Activated CD4-positive, alpha-beta T cell treated with anti-CD3 and anti-CD28 coated beads, Interleukin-2, amount 10 ng/mL, durations not matched to agents 7 days and 5 days (primary cell): Measurements from ENCODE around the gene CRABP1. TPM values are rescaled to one million over a fixed set of nuclear protein-coding genes. Genes with fewer than 3 reads are reported as not detected.

Source experiments
- CTCF ChIA-PET: fragments of 350-600 bp; sonication (Branson Sonifier 250); formaldehyde crosslinking; loops from one replicate; lab custom pipeline; 2021; ENCODE audit warnings: antibody characterized with exemption; lab: Charles Lee
- POLR2A ChIA-PET: fragments of 350-600 bp; sonication (Branson Sonifier 250); formaldehyde crosslinking; loops from one replicate; lab custom pipeline; 2021; ENCODE audit warnings: antibody characterized with exemption; lab: Charles Lee
- DNase-seq: peaks from one replicate; pipeline ENCODE4 v3.0.0-alpha.2; 2020
- H3K27ac Mint-ChIP-seq: one replicate; pipeline ENCODE4 v1.8.0; 2021; ENCODE audit warnings: mild to moderate bottlenecking, moderate library complexity, mixed read lengths
- H3K27me3 Mint-ChIP-seq: one replicate; pipeline ENCODE4 v1.8.0; 2021; ENCODE audit warnings: mixed read lengths
- H3K36me3 Mint-ChIP-seq: one replicate; pipeline ENCODE4 v1.8.0; 2021; ENCODE audit warnings: low read depth, mixed read lengths
- H3K4me1 Mint-ChIP-seq: one replicate; pipeline ENCODE4 v1.8.0; 2021; ENCODE audit warnings: mixed read lengths
- H3K4me3 Mint-ChIP-seq: one replicate; pipeline ENCODE4 v1.8.0; 2021; ENCODE audit warnings: mild to moderate bottlenecking, moderate library complexity, mixed read lengths
- H3K9me3 Mint-ChIP-seq: one replicate; pipeline ENCODE4 v1.8.0; 2021; ENCODE audit warnings: mixed read lengths
- total RNA-seq, 2 experiments: library from RNA; stranded (reverse); gene quantifications; one replicate each; pipeline ENCODE4 v1.2.3, GENCODE V29; 2021

The CRABP1 gene
- not detected for total RNA-seq

GRCh38 chr15:78340231-78341056, at the start of gene CRABP1:
TSS of gene CRABP1 (plus strand) at chr15:78340353. CDS start at chr15:78340429, 76 bp downstream.
- H3K36me3 Mint-ChIP-seq, result no peaks in the 10 kb centered on the region
- DNase-seq, result no peak
- POLR2A ChIA-PET, result no interaction called here
- peaks cover 2% of the 10 kb centered on the region for H3K4me1 Mint-ChIP-seq
- no peaks in the 10 kb centered on the region for H3K9me3 Mint-ChIP-seq
- H3K4me3 Mint-ChIP-seq, result no peak within 1 kb of the TSS
- H3K27me3 Mint-ChIP-seq, result peaks cover 58% of the 10 kb centered on the region
- CTCF ChIA-PET, result no interaction called here
- no peak within 1 kb of the TSS for H3K27ac Mint-ChIP-seq

GRCh38 chr15:78291052-78291451, 49.1 kb upstream of the CRABP1 start:
- no peaks in the 10 kb centered on the region for H3K27me3 Mint-ChIP-seq
- no peaks in the 10 kb centered on the region for H3K9me3 Mint-ChIP-seq
- H3K27ac Mint-ChIP-seq, result no peak overlapping the region
- ChIA-PET POLR2A (interaction anchor here (0.7 kb wide), 1 partner anchor 25 kb away, joined by 5 read pairs; no protein-coding TSS in a partner anchor), CTCF (interaction anchor here (1.3 kb wide), 1 partner anchor 8 kb away, joined by 4 read pairs; the partner anchor contains the start of gene SKIC8)
- no peaks in the 10 kb centered on the region for H3K4me1 Mint-ChIP-seq
- no peak for DNase-seq
- H3K4me3 Mint-ChIP-seq, result no peak overlapping the region
- peaks cover 24% of the 10 kb centered on the region for H3K36me3 Mint-ChIP-seq

- no peaks in the 10 kb centered on the region for H3K27me3 Mint-ChIP-seq
- H3K9me3 Mint-ChIP-seq, result no peaks in the 10 kb centered on the region
- no peak overlapping the region for H3K27ac Mint-ChIP-seq
- ChIA-PET CTCF (interaction anchor here (1.3 kb wide), 1 partner anchor 8 kb away, joined by 4 read pairs; the partner anchor contains the start of gene SKIC8), POLR2A (no interaction called here)
- H3K4me1 Mint-ChIP-seq, result no peaks in the 10 kb centered on the region
- no peak overlapping the region for H3K4me3 Mint-ChIP-seq
- no peak for DNase-seq
- peaks cover 17% of the 10 kb centered on the region for H3K36me3 Mint-ChIP-seq
These were observed 48.5 kb upstream of the CRABP1 start for GRCh38 chr15:78291698-78292097.

- ChIA-PET POLR2A (no interaction called here), CTCF (interaction anchor here (1.0 kb wide), 1 partner anchor 28 kb away, joined by 3 read pairs; the partner anchor contains the start of gene DNAJA4)
- Mint-ChIP-seq H3K4me3 (no peak overlapping the region), H3K9me3 (no peaks in the 10 kb centered on the region), H3K4me1 (peaks cover 2% of the 10 kb centered on the region), H3K36me3 (peaks cover 16% of the 10 kb centered on the region), H3K27me3 (no peaks in the 10 kb centered on the region), H3K27ac (no peak overlapping the region)
- DNase-seq, result no peak
These were observed 47.9 kb upstream of the CRABP1 start for GRCh38 chr15:78292219-78292618.

GRCh38 chr15:78299101-78299930, 40.8 kb upstream of the CRABP1 start, which contains the start of gene SKIC8:
TSS of gene SKIC8 (minus strand) at chr15:78299609. CDS start at chr15:78295686, 3,923 bp downstream.
- Mint-ChIP-seq H3K27me3 (peaks cover 3% of the 10 kb centered on the region), H3K27ac (peak within 1 kb of the TSS; percentile 98), H3K36me3 (peaks cover 4% of the 10 kb centered on the region), H3K4me1 (peaks cover 27% of the 10 kb centered on the region), H3K4me3 (peak within 1 kb of the TSS; percentile 99), H3K9me3 (no peaks in the 10 kb centered on the region)
- ChIA-PET CTCF (interaction anchor here (0.7 to 3.0 kb wide), 10 partner anchors 8 to 330 kb away, joined by 3 to 16 read pairs (median 4); partner anchors contain the start of gene DNAJA4), POLR2A (interaction anchor here (0.6 to 1.0 kb wide), 5 partner anchors 20 to 241 kb away, joined by 3 to 4 read pairs (median 3); partner anchors contain the start of genes DNAJA4 and PSMA4)
- peak; percentile 91 for DNase-seq

- H3K27me3 Mint-ChIP-seq, result peaks cover 3% of the 10 kb centered on the region
- no peaks in the 10 kb centered on the region for H3K36me3 Mint-ChIP-seq
- H3K4me3 Mint-ChIP-seq, result no peak overlapping the region
- POLR2A ChIA-PET, result interaction anchor here (0.9 kb wide), 1 partner anchor 35 kb away, joined by 3 read pairs; no protein-coding TSS in a partner anchor
- CTCF ChIA-PET, result no interaction called here
- no peaks in the 10 kb centered on the region for H3K9me3 Mint-ChIP-seq
- H3K27ac Mint-ChIP-seq, result peak overlapping the region; percentile 14
- DNase-seq, result no peak
- peaks cover 27% of the 10 kb centered on the region for H3K4me1 Mint-ChIP-seq
These were observed 38.8 kb upstream of the CRABP1 start for GRCh38 chr15:78301326-78301725.

GRCh38 chr15:78301828-78302227, 38.3 kb upstream of the CRABP1 start:
- H3K36me3 Mint-ChIP-seq, result no peaks in the 10 kb centered on the region
- H3K9me3 Mint-ChIP-seq, result no peaks in the 10 kb centered on the region
- H3K4me1 Mint-ChIP-seq, result peaks cover 26% of the 10 kb centered on the region
- no peak overlapping the region for H3K27ac Mint-ChIP-seq
- ChIA-PET POLR2A (interaction anchor here (0.9 kb wide), 1 partner anchor 36 kb away, joined by 3 read pairs; no protein-coding TSS in a partner anchor), CTCF (no interaction called here)
- peaks cover 5% of the 10 kb centered on the region for H3K27me3 Mint-ChIP-seq
- H3K4me3 Mint-ChIP-seq, result no peak overlapping the region
- no peak for DNase-seq

- Mint-ChIP-seq H3K36me3 (no peaks in the 10 kb centered on the region), H3K27ac (no peak overlapping the region), H3K9me3 (no peaks in the 10 kb centered on the region), H3K4me1 (peaks cover 22% of the 10 kb centered on the region), H3K4me3 (no peak overlapping the region), H3K27me3 (peaks cover 8% of the 10 kb centered on the region)
- CTCF ChIA-PET, result no interaction called here
- DNase-seq, result no peak
- POLR2A ChIA-PET, result no interaction called here
These were observed 37.4 kb upstream of the CRABP1 start for GRCh38 chr15:78302579-78303312.

GRCh38 chr15:78304216-78305066, 35.7 kb upstream of the CRABP1 start:
- H3K9me3 Mint-ChIP-seq, result no peaks in the 10 kb centered on the region
- DNase-seq, result no peak
- H3K36me3 Mint-ChIP-seq, result no peaks in the 10 kb centered on the region
- peaks cover 7% of the 10 kb centered on the region for H3K4me1 Mint-ChIP-seq
- ChIA-PET CTCF (no interaction called here), POLR2A (no interaction called here)
- peaks cover 12% of the 10 kb centered on the region for H3K27me3 Mint-ChIP-seq
- no peak overlapping the region for H3K27ac Mint-ChIP-seq
- no peak overlapping the region for H3K4me3 Mint-ChIP-seq

- CTCF ChIA-PET, result no interaction called here
- H3K4me3 Mint-ChIP-seq, result no peak overlapping the region
- POLR2A ChIA-PET, result no interaction called here
- peaks cover 12% of the 10 kb centered on the region for H3K27me3 Mint-ChIP-seq
- H3K9me3 Mint-ChIP-seq, result no peaks in the 10 kb centered on the region
- peaks cover 1% of the 10 kb centered on the region for H3K4me1 Mint-ChIP-seq
- DNase-seq, result no peak
- no peak overlapping the region for H3K27ac Mint-ChIP-seq
- no peaks in the 10 kb centered on the region for H3K36me3 Mint-ChIP-seq
These were observed 33.9 kb upstream of the CRABP1 start for GRCh38 chr15:78306176-78306774.

- Mint-ChIP-seq H3K27ac (peak overlapping the region; percentile 11), H3K27me3 (peaks cover 9% of the 10 kb centered on the region), H3K9me3 (no peaks in the 10 kb centered on the region), H3K4me1 (no peaks in the 10 kb centered on the region), H3K4me3 (no peak overlapping the region), H3K36me3 (no peaks in the 10 kb centered on the region)
- no peak for DNase-seq
- ChIA-PET POLR2A (no interaction called here), CTCF (interaction anchor here (0.9 to 3.2 kb wide), 3 partner anchors 9 to 115 kb away, joined by 3 to 16 read pairs (median 5); partner anchors contain the start of gene SKIC8)
These were observed 32.2 kb upstream of the CRABP1 start for GRCh38 chr15:78307976-78308375.
